Endothelial cell of umbilical vein (primary cell): Measurements from ENCODE around the gene RASSF3. TPM values are rescaled to one million over a fixed set of nuclear protein-coding genes. Genes with fewer than 3 reads are reported as not detected.

Experiments
- BruUV-seq: library from RNA; stranded (reverse); fragments of 400-500 nt; replicated peaks from 2 replicates; lab custom pipeline; 2021; lab: Mats Ljungman, UMichigan
- CTCF ChIA-PET: fragments of 300-600, 350-600 bp; sonication (Branson Sonifier 250); formaldehyde crosslinking; loops from one replicate; lab custom pipeline; 2021; ENCODE audit warnings: antibody characterized with exemption, inconsistent platforms; lab: Charles Lee
- POLR2A ChIA-PET: fragments of 300-600, 350-600 bp; sonication (Branson Sonifier 250); formaldehyde crosslinking; loops from one replicate; lab custom pipeline; 2021; ENCODE audit warnings: antibody characterized with exemption, inconsistent platforms; lab: Charles Lee
- DNase-seq: peaks from one replicate; pipeline ENCODE4 v3.0.0-alpha.2; 2011; ENCODE audit warnings: low read depth, low spot score
- FAIRE-seq: peaks from 2 replicates; lab custom pipeline; 2011; peaks lifted over from hg19 to GRCh38; lab: Jason Lieb, UNC
- H2AFZ ChIP-seq: 2 replicates; pipeline ENCODE4 v1.6.0; 2012; ENCODE audit warnings: low read depth, low read length, control low read depth, inconsistent platforms
- H3K27ac ChIP-seq: 2 replicates; pipeline ENCODE4 v1.5.1; 2011; ENCODE audit warnings: low read depth, mild to moderate bottlenecking, control low read depth, low read length, moderate library complexity; ENCODE audit not compliant: insufficient read depth
- H3K27me3 ChIP-seq, 2 experiments: 2 replicates each; pipeline versions ENCODE4 v1.6.0 to v1.6.1; 2011; ENCODE audit warnings: low read length in 2 of 2, mixed read lengths in 1 of 2; ENCODE audit not compliant: control insufficient read depth in 2 of 2, insufficient read depth in 2 of 2
- H3K36me3 ChIP-seq, 2 experiments: 2 replicates in 1 of 2; 3 replicates in 1 of 2; pipeline ENCODE4 v1.5.1; 2011; ENCODE audit warnings: low read length in 2 of 2, mild to moderate bottlenecking in 1 of 2, moderate library complexity in 1 of 2; ENCODE audit not compliant: control insufficient read depth in 2 of 2, insufficient read depth in 2 of 2; ENCODE audit errors: extremely low read depth in 1 of 2
- H3K4me1 ChIP-seq: 3 replicates; pipeline ENCODE4 v1.5.1; 2011; ENCODE audit warnings: mild to moderate bottlenecking, low read length; ENCODE audit not compliant: control insufficient read depth, insufficient read depth; ENCODE audit errors: extremely low read depth
- H3K4me2 ChIP-seq: 2 replicates; pipeline ENCODE4 v1.6.1; 2011; ENCODE audit warnings: low read length, control low read depth, mixed read lengths; ENCODE audit not compliant: insufficient read depth
- H3K4me3 ChIP-seq, 3 experiments: fragments of 200-600 bp in 1 of 3; sonication (generic), shearing (Covaris generic) in 1 of 3; replicated peaks in 1 of 3; 2 replicates each; pipeline ENCODE4 v1.5.1; 2011 to 2016; ENCODE audit warnings: control low read depth in 3 of 3, low read length in 3 of 3, mild to moderate bottlenecking in 2 of 3, inconsistent platforms in 1 of 3, low read depth in 1 of 3, moderate library complexity in 1 of 3; ENCODE audit not compliant: insufficient read depth in 1 of 3
- H3K79me2 ChIP-seq: 2 replicates; pipeline ENCODE4 v1.6.0; 2012; ENCODE audit warnings: low read length, inconsistent platforms; ENCODE audit not compliant: control insufficient read depth, insufficient read depth
- H3K9ac ChIP-seq: replicated peaks from 2 replicates; pipeline ENCODE3; 2011; ENCODE audit warnings: low read length, control low read depth; ENCODE audit not compliant: insufficient read depth; ENCODE audit errors: extremely low read depth
- H3K9me1 ChIP-seq: replicated peaks from 3 replicates; pipeline ENCODE4 v1.6.0; 2011; ENCODE audit warnings: mild to moderate bottlenecking, low read length; ENCODE audit not compliant: control insufficient read depth, insufficient read depth; ENCODE audit errors: extremely low read depth
- H3K9me3 ChIP-seq: replicated peaks from 2 replicates; pipeline ENCODE4 v1.5.1; 2012; ENCODE audit warnings: low read length, inconsistent platforms; ENCODE audit not compliant: control insufficient read depth, insufficient read depth
- H4K20me1 ChIP-seq: replicated peaks from 2 replicates; pipeline ENCODE3; 2011; ENCODE audit warnings: mild to moderate bottlenecking, low read length; ENCODE audit not compliant: control insufficient read depth, insufficient read depth; ENCODE audit errors: extremely low read depth
- CTCF ChIP-seq, 2 donors: IDR thresholded peaks; 1 replicate in 1 of 2; 2 replicates in 1 of 2; pipeline ENCODE4 v1.5.1; 2011; ENCODE audit warnings: low read length in 2 of 2, mild to moderate bottlenecking in 2 of 2, moderate library complexity in 2 of 2, control low read depth in 1 of 2, inconsistent platforms in 1 of 2, low read depth in 1 of 2; ENCODE audit not compliant: insufficient read depth in 1 of 2; ENCODE audit errors: extremely low read depth in 1 of 2
- FOS ChIP-seq: IDR thresholded peaks from 2 replicates; pipeline ENCODE4 v1.6.1; 2011; ENCODE audit warnings: mild to moderate bottlenecking, low read length, moderate library complexity, borderline replicate concordance; ENCODE audit not compliant: insufficient read depth
- JUN ChIP-seq: IDR thresholded peaks from 2 replicates; pipeline ENCODE4 v1.6.1; 2011; ENCODE audit warnings: borderline replicate concordance, low read depth; ENCODE audit not compliant: insufficient read length, insufficient read depth
- MYC ChIP-seq: IDR thresholded peaks from one replicate; pipeline ENCODE4 v1.6.1; 2011; ENCODE audit warnings: mild to moderate bottlenecking, low read depth, low read length
- dilution Hi-C: fragments of 300-500 bp; cut with MboI; formaldehyde crosslinking; loops from one replicate; pipeline ENCODE4 v1.15.0; 2019; ENCODE audit warnings: low sequenced_read_pairs; ENCODE audit not compliant: extremely low pct_ligation_motif_present
- intact Hi-C: fragments of 100-400 bp; cut with micrococcal nuclease; formaldehyde crosslinking; loops from one replicate; pipeline ENCODE4 v1.10.0; 2022
- polyA plus RNA-seq, 4 experiments: library from polyadenylated mRNA; depleted of rRNA in 3 of 4; stranded (reverse) in 3 of 4; unstranded in 1 of 4; fragments of >200 nt; gene quantifications; 2 replicates each; pipeline versions ENCODE4 v1.2.1 to v1.2.3, GENCODE V29; 2011 to 2012; ENCODE audit warnings: missing spikeins in 1 of 4
- total RNA-seq: library from RNA; stranded (reverse); gene quantifications from 2 replicates; pipeline ENCODE4 v1.2.3, GENCODE V29; 2021

The RASSF3 gene
- total and polyA plus RNA-seq, 2 donors (not counting 3 experiments of a cell fraction or from before 2014, with no cell fraction given), result 20.2 to 60.8 TPM

DNA sequence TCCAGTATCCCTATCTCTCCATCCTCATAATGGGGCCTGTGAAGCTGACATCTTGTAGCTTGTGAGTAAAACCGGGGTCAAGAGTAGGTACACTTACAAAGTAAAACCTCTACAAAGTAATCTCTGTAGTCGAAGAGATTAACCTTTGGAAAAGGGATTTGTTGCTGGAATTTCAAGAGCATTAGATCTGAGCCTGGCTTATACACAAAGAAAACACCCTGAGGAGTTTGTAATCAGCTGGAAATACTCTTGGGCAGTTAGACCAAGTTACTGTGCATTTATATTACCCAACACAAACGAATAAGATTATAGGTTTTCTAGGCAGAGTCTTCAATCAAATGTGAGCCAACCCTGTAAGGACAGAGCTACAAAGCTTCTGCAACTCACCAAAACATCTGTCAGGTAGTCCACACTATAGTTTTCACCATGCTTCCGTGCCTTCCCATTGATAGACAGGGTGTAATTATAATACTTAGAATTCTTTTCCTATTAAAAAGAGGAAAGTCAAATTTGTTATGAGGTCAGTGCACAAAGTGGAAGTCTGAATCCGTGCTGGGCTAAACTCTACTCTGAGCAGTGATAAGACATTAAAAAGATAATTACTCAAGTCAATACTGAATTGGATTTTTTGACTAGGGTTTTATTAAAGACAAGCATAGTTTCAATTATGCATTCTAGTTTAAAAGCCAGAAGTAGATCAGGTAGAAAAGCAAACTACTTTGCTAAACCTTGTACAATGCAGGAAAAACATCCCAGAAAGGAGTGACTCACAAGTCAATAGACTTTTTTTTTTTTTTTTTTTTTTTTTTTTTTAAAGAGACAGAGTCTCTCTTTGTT, 134.3 kb downstream of the RASSF3 start:
- BruUV-seq, result no TSS peak
- Histone ChIP-seq H3K36me3 (peaks cover 15 to 18% of the 10 kb centered on the region in 2 experiments), H2AFZ (no peak overlapping the region), H3K27ac (peak overlapping the region; percentile 48), H3K9ac (peak overlapping the region; percentile 27), H3K4me1 (peaks cover 41% of the 10 kb centered on the region), H3K4me3 (peak overlapping the region in 1 of 3 experiments; percentile 45), H3K79me2 (peaks cover 5% of the 10 kb centered on the region), H4K20me1 (no peaks in the 10 kb centered on the region), H3K9me1 (no peaks in the 10 kb centered on the region), H3K9me3 (no peaks in the 10 kb centered on the region), H3K27me3 (no peaks in the 10 kb centered on the region), H3K4me2 (peak overlapping the region; percentile 90)
- no peak for TF ChIP-seq MYC
- TF ChIP-seq FOS, result peak; percentile 76
- no peak for TF ChIP-seq CTCF (IDR thresholded peaks at IDR 0.05; ENCODE audit: extremely low read depth in 1 of 2, insufficient read depth in 1 of 2, low read depth in 1 of 2, low read length in 2 of 2)
- TF ChIP-seq JUN, result peak; percentile 44
- intact Hi-C loops (no loop called here), dilution Hi-C loops (no loop called here)
- ChIA-PET POLR2A (interaction anchor here (0.7 kb wide), 1 partner anchor 29 kb away, joined by 3 read pairs; no protein-coding TSS in a partner anchor), CTCF (interaction anchor here (1.3 to 1.8 kb wide), 2 partner anchors 10 to 57 kb away, joined by 3 to 5 read pairs; no protein-coding TSS in a partner anchor)
- DNase-seq, result peak; percentile 53
- peak; percentile 77 for FAIRE-seq
